Mesendoderm (in vitro differentiated cells): ENCODE data around the gene NPR3.

Experiments
- DNase-seq: peaks from one replicate; pipeline ENCODE4 v3.0.0; 2013
- H2AK5ac ChIP-seq: 2 replicates; pipeline ENCODE4 v1.6.1; 2013; ENCODE audit warnings: low read length, inconsistent platforms
- H2BK120ac ChIP-seq: 2 replicates; pipeline ENCODE4 v1.6.1; 2013; ENCODE audit warnings: low read depth, mild to moderate bottlenecking, low read length, moderate library complexity, mixed read lengths
- H2BK15ac ChIP-seq: replicated peaks from 2 replicates; pipeline ENCODE4 v1.6.1; 2013; ENCODE audit warnings: low read depth, mild to moderate bottlenecking, moderate library complexity
- H2BK5ac ChIP-seq: 2 replicates; pipeline ENCODE4 v1.6.1; 2013; ENCODE audit warnings: low read length, inconsistent platforms
- H3K18ac ChIP-seq: 2 replicates; pipeline ENCODE4 v1.6.1; 2013; ENCODE audit warnings: mild to moderate bottlenecking, low read length, mixed read lengths
- H3K23ac ChIP-seq: one replicate; pipeline ENCODE4 v1.6.1; 2013; ENCODE audit warnings: low read length
- H3K27ac ChIP-seq: 2 replicates; pipeline ENCODE4 v1.5.1; 2013; ENCODE audit warnings: low read depth, mild to moderate bottlenecking, inconsistent platforms, low read length, moderate library complexity
- H3K27me3 ChIP-seq: 2 replicates; pipeline ENCODE4 v1.6.1; 2013; ENCODE audit warnings: low read length, control low read depth, mild to moderate bottlenecking, inconsistent platforms; ENCODE audit not compliant: insufficient read depth, poor library complexity
- H3K36me3 ChIP-seq: 2 replicates; pipeline ENCODE4 v1.6.1; 2013; ENCODE audit warnings: low read length, inconsistent platforms; ENCODE audit not compliant: control insufficient read depth, insufficient read depth
- H3K4ac ChIP-seq: one replicate; pipeline ENCODE4 v1.6.1; 2013; ENCODE audit warnings: low read depth, mild to moderate bottlenecking, low read length, moderate library complexity
- H3K4me1 ChIP-seq: 2 replicates; pipeline ENCODE4 v1.6.1; 2013; ENCODE audit warnings: low read depth, low read length, inconsistent platforms; ENCODE audit not compliant: control insufficient read depth
- H3K4me2 ChIP-seq: 2 replicates; pipeline ENCODE4 v1.6.1; 2013; ENCODE audit warnings: low read length
- H3K4me3 ChIP-seq: 2 replicates; pipeline ENCODE4 v1.5.1; 2013; ENCODE audit warnings: mild to moderate bottlenecking, low read length
- H3K56ac ChIP-seq: one replicate; pipeline ENCODE4 v1.6.1; 2013; ENCODE audit warnings: low read length
- H3K79me1 ChIP-seq: 2 replicates; pipeline ENCODE4 v1.6.1; 2013; ENCODE audit warnings: low read length, inconsistent platforms
- H3K79me2 ChIP-seq: 2 replicates; pipeline ENCODE4 v1.6.1; 2013; ENCODE audit warnings: mild to moderate bottlenecking, low read length; ENCODE audit not compliant: control insufficient read depth, insufficient read depth
- H3K9ac ChIP-seq: 2 replicates; pipeline ENCODE4 v1.6.1; 2013; ENCODE audit warnings: low read length, inconsistent platforms
- H4K5ac ChIP-seq: one replicate; pipeline ENCODE4 v1.6.1; 2013; ENCODE audit warnings: low read length
- H4K8ac ChIP-seq: one replicate; pipeline ENCODE4 v1.6.1; 2013; ENCODE audit warnings: low read depth, mild to moderate bottlenecking, control low read depth, low read length, moderate library complexity
- WGBS: extraction: QIAGEN DNeasy Blood & Tissue Kit; methylation state at CpG from one replicate; pipeline ENCODE4 v1.1.7; 2013; ENCODE audit warnings: low lambda C conversion rate, missing lambda C conversion rate; ENCODE audit not compliant: insufficient coverage; ENCODE audit errors: extremely low coverage; 5-methylcytosine and 5-hydroxymethylcytosine counted together

The NPR3 gene

GRCh38 chr5:32827981-32828380, 116.9 kb downstream of the NPR3 start:
- H2BK15ac ChIP-seq, result no peak overlapping the region
- no peak overlapping the region for H3K4ac ChIP-seq
- no peak overlapping the region for H3K23ac ChIP-seq
- no peak overlapping the region for H3K56ac ChIP-seq
- no peaks in the 10 kb centered on the region for H3K36me3 ChIP-seq
- H2AK5ac ChIP-seq, result no peak overlapping the region
- H4K5ac ChIP-seq, result no peak overlapping the region
- H2BK5ac ChIP-seq, result no peak overlapping the region
- H3K27me3 ChIP-seq, result no peaks in the 10 kb centered on the region
- no peak overlapping the region for H3K9ac ChIP-seq
- no peak overlapping the region for H3K18ac ChIP-seq
- H3K79me2 ChIP-seq, result no peaks in the 10 kb centered on the region
- H4K8ac ChIP-seq, result no peak overlapping the region
- no peak overlapping the region for H3K27ac ChIP-seq
- H3K4me2 ChIP-seq, result no peak overlapping the region
- WGBS, result no CpG with 5 or more reads among the region's 1 CpG
- DNase-seq, result no peak
- H3K4me3 ChIP-seq, result no peak overlapping the region
- H3K79me1 ChIP-seq, result no peaks in the 10 kb centered on the region
- no peaks in the 10 kb centered on the region for H3K4me1 ChIP-seq
- H2BK120ac ChIP-seq, result no peak overlapping the region

- H3K27ac ChIP-seq, result no peak overlapping the region
- H2BK5ac ChIP-seq, result no peak overlapping the region
- no peak overlapping the region for H3K56ac ChIP-seq
- H3K4me1 ChIP-seq, result no peaks in the 10 kb centered on the region
- H3K18ac ChIP-seq, result no peak overlapping the region
- H2BK120ac ChIP-seq, result no peak overlapping the region
- H3K79me2 ChIP-seq, result no peaks in the 10 kb centered on the region
- H4K8ac ChIP-seq, result no peak overlapping the region
- WGBS, result no CpG with 5 or more reads among the region's 2 CpGs
- H3K9ac ChIP-seq, result no peak overlapping the region
- no peaks in the 10 kb centered on the region for H3K27me3 ChIP-seq
- H3K4me2 ChIP-seq, result no peak overlapping the region
- no peak for DNase-seq
- no peak overlapping the region for H3K4me3 ChIP-seq
- no peaks in the 10 kb centered on the region for H3K79me1 ChIP-seq
- H3K36me3 ChIP-seq, result no peaks in the 10 kb centered on the region
- no peak overlapping the region for H4K5ac ChIP-seq
- H2AK5ac ChIP-seq, result no peak overlapping the region
- H3K23ac ChIP-seq, result no peak overlapping the region
- no peak overlapping the region for H3K4ac ChIP-seq
- H2BK15ac ChIP-seq, result no peak overlapping the region
Observed at GRCh38 chr5:32828492-32828891, 117.4 kb downstream of the NPR3 start.

- no CpG with 5 or more reads among the region's 1 CpG for WGBS
Observed at GRCh38 chr5:32831624-32832023, 120.5 kb downstream of the NPR3 start.

GRCh38 chr5:32833127-32833526, 122.0 kb downstream of the NPR3 start:
- H3K23ac ChIP-seq, result no peak overlapping the region
- H3K27me3 ChIP-seq, result no peaks in the 10 kb centered on the region
- H3K36me3 ChIP-seq, result no peaks in the 10 kb centered on the region
- H3K27ac ChIP-seq, result no peak overlapping the region
- no peak for DNase-seq
- no peak overlapping the region for H2BK5ac ChIP-seq
- H2AK5ac ChIP-seq, result no peak overlapping the region
- no peak overlapping the region for H4K5ac ChIP-seq
- no peak overlapping the region for H3K4me3 ChIP-seq
- no peak overlapping the region for H2BK15ac ChIP-seq
- H3K4me1 ChIP-seq, result no peaks in the 10 kb centered on the region
- H3K4me2 ChIP-seq, result no peak overlapping the region
- no peak overlapping the region for H3K56ac ChIP-seq
- no peak overlapping the region for H4K8ac ChIP-seq
- H2BK120ac ChIP-seq, result no peak overlapping the region
- no peaks in the 10 kb centered on the region for H3K79me2 ChIP-seq
- WGBS, result no CpG with 5 or more reads among the region's 1 CpG
- H3K4ac ChIP-seq, result no peak overlapping the region
- no peak overlapping the region for H3K18ac ChIP-seq
- H3K79me1 ChIP-seq, result no peaks in the 10 kb centered on the region
- no peak overlapping the region for H3K9ac ChIP-seq

More at GRCh38 chr5:32831624-32832023, 120.5 kb downstream of the NPR3 start:
- H3K4ac ChIP-seq, result no peak overlapping the region
- no peak overlapping the region for H4K8ac ChIP-seq
- no peak overlapping the region for H3K9ac ChIP-seq
- H4K5ac ChIP-seq, result no peak overlapping the region
- H3K79me1 ChIP-seq, result no peaks in the 10 kb centered on the region
- no peak overlapping the region for H3K23ac ChIP-seq
- DNase-seq, result no peak
- H2BK120ac ChIP-seq, result no peak overlapping the region
- no peak overlapping the region for H2BK5ac ChIP-seq
- H3K4me2 ChIP-seq, result no peak overlapping the region
- no peaks in the 10 kb centered on the region for H3K4me1 ChIP-seq
- no peak overlapping the region for H3K27ac ChIP-seq
- H2AK5ac ChIP-seq, result no peak overlapping the region
- H3K36me3 ChIP-seq, result no peaks in the 10 kb centered on the region
- H3K4me3 ChIP-seq, result no peak overlapping the region
- no peaks in the 10 kb centered on the region for H3K79me2 ChIP-seq
- no peaks in the 10 kb centered on the region for H3K27me3 ChIP-seq
- H2BK15ac ChIP-seq, result no peak overlapping the region
- H3K56ac ChIP-seq, result no peak overlapping the region
- no peak overlapping the region for H3K18ac ChIP-seq

- Histone ChIP-seq H3K4ac (no peak overlapping the region), H4K5ac (no peak overlapping the region), H3K56ac (no peak overlapping the region), H3K79me1 (no peaks in the 10 kb centered on the region), H3K9ac (no peak overlapping the region), H3K79me2 (no peaks in the 10 kb centered on the region), H2BK5ac (no peak overlapping the region), H3K27me3 (no peaks in the 10 kb centered on the region), H3K36me3 (no peaks in the 10 kb centered on the region), H2BK120ac (no peak overlapping the region), H2BK15ac (no peak overlapping the region), H2AK5ac (no peak overlapping the region), H3K4me1 (no peaks in the 10 kb centered on the region), H3K27ac (no peak overlapping the region), H4K8ac (no peak overlapping the region), H3K4me2 (no peak overlapping the region), H3K4me3 (no peak overlapping the region), H3K23ac (no peak overlapping the region), H3K18ac (no peak overlapping the region)
- no peak for DNase-seq
Observed at GRCh38 chr5:32833663-32834062, 122.5 kb downstream of the NPR3 start.

- no peak for DNase-seq
- no peak overlapping the region for H3K9ac ChIP-seq
Observed at GRCh38 chr5:32834251-32834650, 123.1 kb downstream of the NPR3 start.

More at GRCh38 chr5:32834251-32834650, 123.1 kb downstream of the NPR3 start:
- Histone ChIP-seq H3K4me3 (no peak overlapping the region), H3K18ac (no peak overlapping the region), H4K5ac (no peak overlapping the region), H3K4me2 (no peak overlapping the region), H3K4ac (no peak overlapping the region), H3K4me1 (no peaks in the 10 kb centered on the region), H2BK120ac (no peak overlapping the region), H2BK15ac (no peak overlapping the region), H3K27me3 (no peaks in the 10 kb centered on the region), H4K8ac (no peak overlapping the region), H2BK5ac (no peak overlapping the region), H2AK5ac (no peak overlapping the region), H3K79me2 (no peaks in the 10 kb centered on the region), H3K79me1 (no peaks in the 10 kb centered on the region), H3K27ac (no peak overlapping the region), H3K56ac (no peak overlapping the region), H3K23ac (no peak overlapping the region), H3K36me3 (no peaks in the 10 kb centered on the region)
- no CpG with 5 or more reads among the region's 3 CpGs for WGBS
